ENCODE data around the gene RNF135.
"Not testable (repeated sequence)": the region's sequence is repeated elsewhere in the genome, so short reads cannot be mapped to it uniquely, and the experiment has no call there.

RNF135 gene

DNA sequence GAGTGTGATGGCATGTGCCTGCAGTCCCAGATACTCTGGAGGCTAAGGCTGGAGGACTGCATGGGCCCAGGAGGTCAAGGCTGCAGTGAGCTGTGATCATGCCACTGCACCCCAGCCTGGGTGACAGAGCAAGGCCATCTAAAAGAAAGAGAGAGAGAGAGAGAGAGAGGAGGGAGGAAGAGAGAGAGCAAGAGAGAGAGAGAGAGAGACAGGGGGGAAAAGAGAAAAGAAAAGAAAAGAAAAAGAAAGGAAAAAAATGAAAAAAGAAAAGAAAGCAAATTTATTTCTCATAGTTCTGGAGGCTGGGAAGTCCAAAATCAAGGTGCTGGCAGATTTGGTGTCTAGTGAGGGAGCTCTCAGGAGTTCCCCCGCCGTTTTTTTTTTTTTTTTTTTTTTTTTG lies 33.3 kb downstream of the RNF135 start:
- no peak for DNase-seq

DNA sequence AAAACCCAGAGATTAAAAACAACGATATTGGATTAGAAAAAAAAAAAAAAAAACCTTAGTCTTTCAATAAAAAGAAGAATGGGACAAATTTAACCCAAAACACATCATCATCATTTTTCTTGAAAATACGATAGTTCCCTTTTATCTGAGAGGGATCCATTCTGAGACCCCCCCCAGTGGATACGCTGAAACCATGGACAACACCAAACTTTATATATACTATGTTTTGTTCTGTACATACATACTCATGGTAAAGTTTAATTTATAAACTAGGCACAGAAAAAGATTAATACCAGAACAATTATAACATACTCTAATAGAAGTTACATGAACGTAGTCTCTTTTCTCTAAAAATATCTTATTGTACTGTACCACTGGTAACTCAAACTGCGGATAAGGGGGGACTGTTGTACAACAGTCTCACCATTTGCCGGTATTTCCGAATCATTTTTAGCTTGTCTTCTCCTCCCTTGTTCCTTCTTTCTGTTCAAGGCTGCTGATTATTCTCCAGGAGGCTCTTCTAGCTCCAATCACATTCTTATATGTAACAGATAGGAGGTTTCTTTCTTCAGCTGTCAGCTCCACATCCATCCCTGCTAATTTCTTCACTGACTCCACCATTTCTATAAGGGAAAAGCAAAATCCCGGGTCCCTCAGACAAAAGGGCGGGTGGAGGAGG lies 37.0 kb downstream of the RNF135 start:
- DNase-seq = no peak

GRCh38 chr17:31008374-31009041 lies 37.7 kb downstream of the RNF135 start:
- DNase-seq = peak; percentile 24

DNA sequence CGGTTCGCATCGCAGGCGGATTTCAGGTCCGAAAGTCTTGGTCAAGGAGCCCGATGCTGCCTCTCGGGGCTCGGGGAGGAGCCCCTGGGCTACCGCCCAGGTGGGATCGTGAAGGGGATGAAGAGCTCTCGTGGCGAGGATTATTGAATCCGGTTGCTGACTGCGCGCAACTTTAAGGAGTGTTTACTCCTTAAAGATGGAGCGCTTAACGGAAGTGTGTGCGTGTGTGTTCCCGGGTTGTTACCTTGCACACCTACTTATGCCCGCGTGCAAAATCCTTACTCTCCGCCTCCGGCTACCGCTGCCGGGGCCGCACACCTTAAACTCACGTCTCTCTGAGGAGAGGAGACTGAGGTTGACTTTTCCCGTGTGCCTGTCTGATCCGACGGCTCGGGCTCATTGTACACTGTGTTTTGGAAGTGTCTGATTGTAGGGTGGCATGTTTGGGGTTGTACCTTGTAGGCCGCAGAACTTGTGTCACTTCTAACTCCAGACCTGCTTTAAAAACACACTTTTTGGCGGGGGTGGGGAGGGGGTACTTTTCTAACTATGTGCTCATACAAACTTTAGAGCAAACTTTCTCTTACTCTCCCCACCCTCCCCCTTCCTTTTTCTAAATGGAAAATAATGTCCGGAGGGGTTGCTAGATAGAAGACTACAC lies 38.3 kb downstream of the RNF135 start:
- DNase-seq = not testable (repeated sequence)

DNA sequence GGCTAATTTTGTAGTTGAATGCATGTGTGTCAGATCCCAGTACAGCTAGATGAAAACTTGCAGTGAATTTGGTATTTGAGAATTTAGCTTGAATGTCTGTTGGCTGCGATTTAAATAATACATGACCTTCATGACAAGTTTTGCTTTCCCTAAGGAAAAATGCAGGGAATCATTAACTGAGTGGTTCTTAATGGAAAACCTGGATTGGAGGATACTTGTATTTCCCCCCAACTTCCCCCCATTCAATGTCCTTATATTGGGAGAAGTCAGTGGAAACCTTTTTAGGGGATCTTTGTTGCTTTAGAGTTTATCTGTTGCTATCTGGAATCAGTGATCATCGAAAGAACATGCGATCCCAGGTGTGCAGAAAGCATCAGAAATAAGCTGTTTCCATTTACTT lies 39.2 kb downstream of the RNF135 start:
- not testable (repeated sequence) for DNase-seq

DNA sequence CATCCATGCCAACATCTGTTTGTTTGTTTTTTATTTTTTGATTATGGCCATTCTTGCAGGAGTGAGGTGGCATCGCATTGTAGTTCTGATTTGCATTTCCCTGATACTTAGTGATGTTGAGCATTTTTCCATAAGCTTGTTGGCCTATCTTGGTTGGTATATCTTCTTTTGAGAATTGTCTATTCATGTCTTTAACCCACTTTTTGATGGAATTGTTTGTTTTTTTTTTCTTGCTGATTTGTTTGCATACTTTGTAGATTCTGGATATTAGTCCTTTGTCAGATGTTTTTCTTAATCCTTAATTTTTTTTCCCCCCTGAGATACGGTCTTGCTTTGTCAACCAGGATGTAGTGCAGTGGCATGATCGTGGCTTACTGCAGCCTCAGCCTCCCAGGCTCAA lies 43.0 kb downstream of the RNF135 start:
- no peak for DNase-seq

GRCh38 chr17:31015639-31016038 lies 44.8 kb downstream of the RNF135 start:
- DNase-seq = no peak

GRCh38 chr17:31019004-31019403 lies 48.2 kb downstream of the RNF135 start:
- DNase-seq = no peak

GRCh38 chr17:31023171-31023570 lies 52.3 kb downstream of the RNF135 start:
- DNase-seq = not testable (repeated sequence)

- DNase-seq = no peak
Observed at GRCh38 chr17:31031841-31032240, 61.0 kb downstream of the RNF135 start.

- not testable (repeated sequence) for DNase-seq
Observed at GRCh38 chr17:31035611-31036010, 64.8 kb downstream of the RNF135 start.

DNA sequence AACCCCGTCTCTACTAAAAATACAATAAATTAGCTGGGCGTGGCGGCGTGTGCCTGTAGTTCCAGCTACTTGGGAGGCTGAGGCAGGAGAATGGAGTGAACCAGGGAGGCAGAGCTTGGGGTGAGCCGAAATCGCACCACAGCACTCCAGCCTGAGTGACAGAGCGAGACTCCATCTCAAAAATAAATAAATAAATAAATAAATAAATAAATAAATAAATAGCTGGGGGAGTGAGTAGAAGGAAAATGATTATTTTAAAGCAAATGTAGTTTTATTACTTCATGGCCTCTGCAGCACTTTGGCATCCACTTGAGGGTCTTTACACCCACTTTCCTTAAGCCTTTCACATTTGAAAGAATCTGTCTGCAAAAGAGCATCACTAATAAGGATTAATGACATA lies 70.0 kb downstream of the RNF135 start:
- not testable (repeated sequence) for DNase-seq

GRCh38 chr17:31042378-31042777 lies 71.5 kb downstream of the RNF135 start:
- DNase-seq = not testable (repeated sequence)

GRCh38 chr17:31046856-31047425 lies 76.1 kb downstream of the RNF135 start:
- DNase-seq = not testable (repeated sequence)

GRCh38 chr17:31048142-31048541 lies 77.3 kb downstream of the RNF135 start:
- DNase-seq = no peak

- no peak for DNase-seq
Observed at GRCh38 chr17:31048780-31049179, 77.9 kb downstream of the RNF135 start.

Data from COR-L47 (cell line).